K562 (cell line): ENCODE measurements around the gene GDF15. TPM values are rescaled to one million over a fixed set of nuclear protein-coding genes. Genes with fewer than 3 reads are reported as not detected.

Source experiments
- ASH1L ChIP-seq: fragments of 450-650 bp; IDR thresholded peaks from 2 replicates; pipeline ENCODE4 v1.6.1; 2018; ENCODE audit warnings: borderline replicate concordance, mild to moderate bottlenecking, low read depth; ENCODE audit not compliant: partially characterized antibody
- BCL6 ChIP-seq: fragments of 250-450 bp; sonication (Bioruptor Pico); IDR thresholded peaks from 2 replicates; pipeline ENCODE4 v1.4.0; 2020
- CBX5 ChIP-seq: IDR thresholded peaks from 2 replicates; pipeline ENCODE4 v1.6.1; 2014; ENCODE audit warnings: low read depth, borderline replicate concordance
- CBX8 ChIP-seq: fragments of 200-600 bp; sonication (generic); IDR thresholded peaks from 2 replicates; pipeline ENCODE4 v1.6.1; 2012; ENCODE audit warnings: borderline replicate concordance, mixed run types, low read depth, mild to moderate bottlenecking, moderate library complexity, mixed read lengths, low read length, control low read depth, inconsistent platforms; ENCODE audit not compliant: poor library complexity, severe bottlenecking; ENCODE audit errors: extremely low read depth
- DPF2 ChIP-seq: fragments of 450-650 bp; IDR thresholded peaks from 2 replicates; pipeline ENCODE4 v1.6.1; 2016
- HNRNPLL ChIP-seq: fragments of 200-400 bp; formaldehyde crosslinking; IDR thresholded peaks from 2 replicates; pipeline ENCODE4 v1.6.1; 2017; ENCODE audit warnings: low read length, low read depth, mild to moderate bottlenecking; ENCODE audit not compliant: poor library complexity, severe bottlenecking
- NCOA6 ChIP-seq: fragments of 450-650 bp; IDR thresholded peaks from 2 replicates; pipeline ENCODE4 v1.6.1; 2017; ENCODE audit warnings: mild to moderate bottlenecking
- NFATC3 ChIP-seq: fragments of 450-650 bp; IDR thresholded peaks from 2 replicates; pipeline ENCODE4 v1.6.1; 2017; ENCODE audit warnings: mild to moderate bottlenecking
- POLR2G ChIP-seq: fragments of 200-400 bp; formaldehyde crosslinking; IDR thresholded peaks from 2 replicates; pipeline ENCODE4 v1.6.1; 2017; ENCODE audit warnings: low read depth, mild to moderate bottlenecking, antibody characterized with exemption, low read length, moderate library complexity
- RHOXF2B ChIP-seq: fragments of 250-450 bp; sonication (Bioruptor Pico); conservative IDR thresholded peaks from 2 replicates; pipeline ENCODE4 v1.5.1; 2021
- ZBTB40 ChIP-seq, 2 experiments: fragments of 450-650 bp in 1 of 2; sonication (generic) in 1 of 2; formaldehyde crosslinking in 1 of 2; IDR thresholded peaks; 2 replicates each; pipeline versions ENCODE4 v1.7.1 to v1.9.0; 2016 to 2022; ENCODE audit warnings: inconsistent platforms in 1 of 2, mild to moderate bottlenecking in 1 of 2, missing genetic modification reagents in 1 of 2
- ZNF184 ChIP-seq: sonication (generic); formaldehyde crosslinking; IDR thresholded peaks from 2 replicates; pipeline ENCODE4 v1.5.0; 2020; ENCODE audit warnings: missing genetic modification reagents
- ZNF197 ChIP-seq: fragments of 200-800 bp; sonication (Bioruptor generic); IDR thresholded peaks from 2 replicates; pipeline ENCODE4 v1.6.1; 2016; ENCODE audit warnings: low read depth, missing genetic modification characterization, missing compliant biosample characterization
- ZNF707 ChIP-seq: fragments of 250-450 bp; sonication (Bioruptor Pico); conservative IDR thresholded peaks from 2 replicates; pipeline ENCODE4 v1.8.0; 2022; ENCODE audit warnings: inconsistent platforms, mild to moderate bottlenecking, moderate library complexity
- polyA plus RNA-seq, 8 experiments: library from polyadenylated mRNA; depleted of rRNA in 4 of 8; stranded (reverse) in 5 of 8; unstranded in 3 of 8; fragments of >200 nt; fragmentation: Nextera tagmentation in 2 of 8; fragmentation: Illumina TruSeq in 1 of 8; extraction: Ambion mirVana in 2 of 8; extraction: Trizol in 1 of 8; gene quantifications; 2 replicates each; pipeline versions ENCODE4 v1.2.1 to v1.2.3, GENCODE V29; 2011 to 2014; ENCODE audit warnings: inconsistent platforms in 1 of 8, missing spikeins in 1 of 8
- total RNA-seq, 7 experiments: library from RNA; depleted of rRNA in 6 of 7; stranded (reverse); fragments of >200 nt in 6 of 7; fragmentation: Illumina TruSeq in 2 of 7; extraction: Trizol in 2 of 7; gene quantifications; 2 replicates each; pipeline versions ENCODE4 v1.2.1 to v1.2.3, GENCODE V29; 2011 to 2021; ENCODE audit warnings: low replicate concordance in 1 of 7

The GDF15 gene
- total and polyA plus RNA-seq, 9 of the 15 experiments (the other 6 are each of a cell fraction or from before 2014, with no cell fraction given), result 2.3 to 82.4 (median 12.5) TPM

- peak; percentile 52; the same call in 1 of the 2 replicates for TF ChIP-seq ZBTB40 (IDR thresholded peaks at IDR 0.05)
- TF ChIP-seq ZBTB40 (CRISPR knock-in tag; IDR thresholded peaks at IDR 0.05), result no peak
- no peak for TF ChIP-seq NFATC3
- no peak; the same call in 1 of the 2 replicates for TF ChIP-seq NCOA6
- 0 out of 2 replicates have a peak, but pooled peaks have one; percentile 40 for TF ChIP-seq ZNF197 (CRISPR knock-in tag)
- TF ChIP-seq DPF2, result peak; percentile 9; the same call in 1 of the 2 replicates
- no peak for TF ChIP-seq ZNF184 (CRISPR knock-in tag)
- peak; percentile 44 for TF ChIP-seq ASH1L
- TF ChIP-seq ZNF707 (CRISPR knock-in tag), result no peak
- no peak for TF ChIP-seq CBX8
- TF ChIP-seq POLR2G, result peak; percentile 77
- TF ChIP-seq BCL6 (CRISPR knock-in tag), result no peak
- peak; percentile 30 for TF ChIP-seq HNRNPLL
- TF ChIP-seq CBX5, result no peak
- TF ChIP-seq RHOXF2B (CRISPR knock-in tag), result no peak
Observed at GRCh38 chr19:18340190-18340989, 45.6 kb upstream of the GDF15 start, which contains the start of gene PGPEP1 (continued).
